HepG2 (cell line): ENCODE data around the gene NCBP2. TPM values are rescaled to one million over a fixed set of nuclear protein-coding genes. Genes with fewer than 3 reads are reported as not detected.

ENCODE experiments used
- ATF7-NPFF ChIP-seq: sonication (generic); formaldehyde crosslinking; IDR thresholded peaks from 2 replicates; pipeline ENCODE4 v1.8.1; 2023; ENCODE audit warnings: mild to moderate bottlenecking, low read depth, missing genetic modification reagents, moderate library complexity
- ATRX ChIP-seq: sonication (generic); formaldehyde crosslinking; IDR thresholded peaks from 2 replicates; pipeline ENCODE4 v1.4.0; 2020; ENCODE audit warnings: missing genetic modification reagents, borderline replicate concordance
- FLYWCH1 ChIP-seq: sonication (generic); formaldehyde crosslinking; IDR thresholded peaks from 2 replicates; pipeline ENCODE4 v1.8.1; 2023; ENCODE audit warnings: mild to moderate bottlenecking, missing genetic modification reagents
- KAT8 ChIP-seq: IDR thresholded peaks from 2 replicates; pipeline ENCODE4 v1.6.1; 2016; ENCODE audit warnings: missing genetic modification reagents, missing compliant biosample characterization
- MTERF4 ChIP-seq: sonication (generic); formaldehyde crosslinking; IDR thresholded peaks from 2 replicates; pipeline ENCODE4 v1.8.0; 2023; ENCODE audit warnings: mild to moderate bottlenecking, missing genetic modification reagents
- MXI1 ChIP-seq: IDR thresholded peaks from 3 replicates; pipeline ENCODE4 v1.6.1; 2012; ENCODE audit warnings: low read depth, low read length, inconsistent platforms, borderline replicate concordance
- PATZ1 ChIP-seq: sonication (generic); formaldehyde crosslinking; IDR thresholded peaks from 2 replicates; pipeline ENCODE4 v1.4.0; 2020; ENCODE audit warnings: missing genetic modification reagents
- ZBTB49 ChIP-seq: sonication (generic); formaldehyde crosslinking; IDR thresholded peaks from 2 replicates; pipeline ENCODE4 v1.4.0; 2020; ENCODE audit warnings: missing genetic modification reagents, borderline replicate concordance
- ZC3H4 ChIP-seq: sonication (generic); formaldehyde crosslinking; IDR thresholded peaks from 2 replicates; pipeline ENCODE4 v1.4.0; 2020; ENCODE audit warnings: missing genetic modification reagents, borderline replicate concordance
- ZFP36L2 ChIP-seq: sonication (generic); formaldehyde crosslinking; IDR thresholded peaks from 2 replicates; pipeline ENCODE4 v1.4.0; 2020; ENCODE audit warnings: missing genetic modification reagents
- ZFX ChIP-seq: sonication (generic); formaldehyde crosslinking; IDR thresholded peaks from 2 replicates; pipeline ENCODE4 v1.4.0; 2020; ENCODE audit warnings: mild to moderate bottlenecking, low read depth, missing genetic modification reagents, moderate library complexity
- ZNF224 ChIP-seq: sonication (generic); formaldehyde crosslinking; IDR thresholded peaks from 2 replicates; pipeline ENCODE4 v1.5.0; 2020; ENCODE audit warnings: mild to moderate bottlenecking, missing genetic modification reagents
- ZNF276 ChIP-seq: sonication (generic); formaldehyde crosslinking; IDR thresholded peaks from 2 replicates; pipeline ENCODE4 v1.4.0; 2020; ENCODE audit warnings: mild to moderate bottlenecking, low read depth, missing genetic modification reagents
- ZNF513 ChIP-seq: sonication (generic); formaldehyde crosslinking; conservative IDR thresholded peaks from 2 replicates; pipeline ENCODE4 v1.5.0; 2020; ENCODE audit warnings: missing genetic modification reagents
- ZNF597 ChIP-seq: sonication (generic); formaldehyde crosslinking; IDR thresholded peaks from 2 replicates; pipeline ENCODE4 v1.5.0; 2020; ENCODE audit warnings: missing genetic modification reagents
- ZNF761 ChIP-seq: sonication (generic); formaldehyde crosslinking; conservative IDR thresholded peaks from 2 replicates; pipeline ENCODE4 v1.4.0; 2020; ENCODE audit warnings: mild to moderate bottlenecking, missing genetic modification reagents
- ZSCAN30 ChIP-seq: sonication (generic); formaldehyde crosslinking; IDR thresholded peaks from 2 replicates; pipeline ENCODE4 v1.5.0; 2020; ENCODE audit warnings: mild to moderate bottlenecking, missing genetic modification reagents
- ZSCAN31 ChIP-seq: sonication (generic); formaldehyde crosslinking; IDR thresholded peaks from 2 replicates; pipeline ENCODE4 v1.5.0; 2020; ENCODE audit warnings: low read depth, mild to moderate bottlenecking, missing genetic modification reagents
- polyA plus RNA-seq, 8 experiments: library from polyadenylated mRNA; depleted of rRNA in 3 of 8; stranded (reverse) in 7 of 8; unstranded in 1 of 8; fragments of >200 nt; fragmentation: Illumina TruSeq in 4 of 8; extraction: Trizol in 4 of 8; gene quantifications; 2 replicates each; pipeline versions ENCODE4 v1.2.1 to v1.2.3, GENCODE V29; 2011 to 2016; ENCODE audit warnings: low read depth in 4 of 8, missing spikeins in 1 of 8, mixed read lengths in 1 of 8; ENCODE audit not compliant: insufficient read depth in 1 of 8
- total RNA-seq, 5 experiments: library from RNA; depleted of rRNA; stranded (reverse); fragments of >200 nt; fragmentation: Illumina TruSeq; extraction: Trizol; gene quantifications; 2 replicates each; pipeline ENCODE4 v1.2.3, GENCODE V29; 2016; ENCODE audit warnings: low read depth in 1 of 5

Gene NCBP2
- total and polyA plus RNA-seq, 2 of the 13 experiments (the other 11 are each of a cell fraction or from before 2014, with no cell fraction given): 58.7 to 95.5 TPM

GRCh38 chr3:196969660-196970546 lies 27.6 kb upstream of the NCBP2 start (continued):
- TF ChIP-seq ZNF513 (CRISPR knock-in tag): no peak
- no peak for TF ChIP-seq ZNF276
- no peak for TF ChIP-seq ZNF224 (CRISPR knock-in tag)
- no peak for TF ChIP-seq ZNF761 (CRISPR knock-in tag)
- 0 out of 2 replicates have a peak, but pooled peaks have one; percentile 11 for TF ChIP-seq PATZ1
- TF ChIP-seq ZSCAN31 (CRISPR knock-in tag): peak; percentile 50; the same call in 1 of the 2 replicates
- TF ChIP-seq ATRX (CRISPR knock-in tag): no peak
- peak; percentile 50; the same call in 1 of the 2 replicates for TF ChIP-seq ZFX
- no peak for TF ChIP-seq ZNF597
- 0 out of 2 replicates have a peak, but pooled peaks have one; percentile 61 for TF ChIP-seq ATF7-NPFF (CRISPR knock-in tag)
- TF ChIP-seq MTERF4 (CRISPR knock-in tag): no peak
- TF ChIP-seq ZC3H4: no peak
- TF ChIP-seq KAT8 (CRISPR knock-in tag): no peak
- TF ChIP-seq ZFP36L2 (CRISPR knock-in tag): no peak
- no peak for TF ChIP-seq ZBTB49 (CRISPR knock-in tag)
- no peak; the same call in 1 of the 2 replicates for TF ChIP-seq FLYWCH1 (CRISPR knock-in tag)
- TF ChIP-seq ZSCAN30 (CRISPR knock-in tag): no peak
- no peak for TF ChIP-seq MXI1
